Measurements from ENCODE around the gene NME7.

NME7 gene

GRCh38 chr1:169249611-169250010, 118.0 kb downstream of the NME7 start:
- Histone ChIP-seq H3K36me3 (ENCODE audit: control insufficient read depth in 1 of 2, insufficient read depth in 2 of 2, low read length in 2 of 2) (no peaks in the 10 kb centered on the region), H3K27me3 (ENCODE audit: control insufficient read depth in 1 of 2, insufficient read depth in 2 of 2, low read length in 2 of 2) (no peaks in the 10 kb centered on the region), H3K4me3 (ENCODE audit: low read depth in 1 of 2, low read length in 2 of 2) (no peak overlapping the region), H3K27ac (ENCODE audit: low read depth, low read length) (no peak overlapping the region), H3K4me1 (ENCODE audit: control insufficient read depth in 1 of 2, insufficient read depth in 2 of 2, low read length in 2 of 2) (no peaks in the 10 kb centered on the region), H3K9ac (ENCODE audit: low read depth in 1 of 2, low read length in 2 of 2) (no peak overlapping the region), H3K9me3 (ENCODE audit: control insufficient read depth in 1 of 2, low read length in 2 of 2) (no peaks in the 10 kb centered on the region)

DNA sequence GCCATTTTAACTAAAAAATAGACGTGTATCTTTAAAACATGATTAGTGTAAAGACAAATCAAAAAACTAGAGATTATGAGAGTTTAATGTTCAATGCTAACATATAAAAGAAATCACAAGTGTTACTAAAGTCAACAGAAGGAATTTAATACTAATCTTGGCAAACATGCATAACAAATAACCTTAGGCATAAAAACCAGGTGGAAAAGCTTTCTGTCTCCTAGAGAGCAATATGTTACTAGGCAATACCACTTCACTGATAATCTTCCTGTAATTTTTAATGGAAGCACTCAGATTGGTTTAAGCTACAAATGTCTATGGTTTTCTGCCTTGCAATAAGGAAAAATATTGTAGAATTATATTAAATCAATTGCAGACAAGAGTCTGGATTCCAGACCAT, 121.9 kb downstream of the NME7 start:
- Histone ChIP-seq H3K9me3 (ENCODE audit: control insufficient read depth in 1 of 2, low read length in 2 of 2) (no peaks in the 10 kb centered on the region), H3K4me3 (ENCODE audit: low read depth in 1 of 2, low read length in 2 of 2) (no peak overlapping the region), H3K4me1 (ENCODE audit: control insufficient read depth in 1 of 2, insufficient read depth in 2 of 2, low read length in 2 of 2) (peaks cover 0 to 2% of the 10 kb centered on the region in 2 donors), H3K27ac (ENCODE audit: low read depth, low read length) (no peak overlapping the region), H3K9ac (ENCODE audit: low read depth in 1 of 2, low read length in 2 of 2) (no peak overlapping the region), H3K36me3 (ENCODE audit: control insufficient read depth in 1 of 2, insufficient read depth in 2 of 2, low read length in 2 of 2) (no peaks in the 10 kb centered on the region), H3K27me3 (ENCODE audit: control insufficient read depth in 1 of 2, insufficient read depth in 2 of 2, low read length in 2 of 2) (no peaks in the 10 kb centered on the region)

- H3K4me3 ChIP-seq (ENCODE audit: low read depth in 1 of 2, low read length in 2 of 2), result no peak overlapping the region
- no peaks in the 10 kb centered on the region for H3K9me3 ChIP-seq (ENCODE audit: control insufficient read depth in 1 of 2, low read length in 2 of 2)
- H3K27me3 ChIP-seq (ENCODE audit: control insufficient read depth in 1 of 2, insufficient read depth in 2 of 2, low read length in 2 of 2), result no peaks in the 10 kb centered on the region
- peaks cover 0 to 3% of the 10 kb centered on the region in 2 donors for H3K4me1 ChIP-seq (ENCODE audit: control insufficient read depth in 1 of 2, insufficient read depth in 2 of 2, low read length in 2 of 2)
- no peak overlapping the region for H3K27ac ChIP-seq (ENCODE audit: low read depth, low read length)
- H3K9ac ChIP-seq (ENCODE audit: low read depth in 1 of 2, low read length in 2 of 2), result no peak overlapping the region
- H3K36me3 ChIP-seq (ENCODE audit: control insufficient read depth in 1 of 2, insufficient read depth in 2 of 2, low read length in 2 of 2), result no peaks in the 10 kb centered on the region
These were observed 127.0 kb downstream of the NME7 start for GRCh38 chr1:169240449-169241232.

DNA sequence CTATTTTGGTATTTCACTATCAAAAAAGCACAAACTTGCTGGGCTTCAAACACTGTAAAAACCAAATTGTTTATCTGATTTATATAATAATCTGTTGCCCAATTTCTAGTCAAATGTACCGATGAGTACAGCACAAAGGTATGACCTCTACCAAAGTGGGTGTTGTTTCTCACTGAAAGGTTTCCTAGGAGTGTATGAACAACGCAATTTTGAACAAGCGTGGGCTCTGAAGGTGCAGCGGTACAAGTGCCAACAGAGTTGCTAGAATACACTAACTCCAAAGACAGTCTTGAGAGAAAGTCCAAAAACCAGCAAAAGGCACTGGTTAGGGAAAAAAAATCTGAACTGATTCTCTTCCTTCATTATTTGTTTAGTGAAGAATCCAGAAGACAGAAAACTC, 130.7 kb downstream of the NME7 start:
- Histone ChIP-seq H3K9ac (ENCODE audit: low read depth in 1 of 2, low read length in 2 of 2) (no peak overlapping the region), H3K27me3 (ENCODE audit: control insufficient read depth in 1 of 2, insufficient read depth in 2 of 2, low read length in 2 of 2) (no peaks in the 10 kb centered on the region), H3K36me3 (ENCODE audit: control insufficient read depth in 1 of 2, insufficient read depth in 2 of 2, low read length in 2 of 2) (no peaks in the 10 kb centered on the region), H3K27ac (ENCODE audit: low read depth, low read length) (no peak overlapping the region), H3K9me3 (ENCODE audit: control insufficient read depth in 1 of 2, low read length in 2 of 2) (no peaks in the 10 kb centered on the region), H3K4me3 (ENCODE audit: low read depth in 1 of 2, low read length in 2 of 2) (no peak overlapping the region), H3K4me1 (ENCODE audit: control insufficient read depth in 1 of 2, insufficient read depth in 2 of 2, low read length in 2 of 2) (peaks cover 0 to 3% of the 10 kb centered on the region in 2 donors)

DNA sequence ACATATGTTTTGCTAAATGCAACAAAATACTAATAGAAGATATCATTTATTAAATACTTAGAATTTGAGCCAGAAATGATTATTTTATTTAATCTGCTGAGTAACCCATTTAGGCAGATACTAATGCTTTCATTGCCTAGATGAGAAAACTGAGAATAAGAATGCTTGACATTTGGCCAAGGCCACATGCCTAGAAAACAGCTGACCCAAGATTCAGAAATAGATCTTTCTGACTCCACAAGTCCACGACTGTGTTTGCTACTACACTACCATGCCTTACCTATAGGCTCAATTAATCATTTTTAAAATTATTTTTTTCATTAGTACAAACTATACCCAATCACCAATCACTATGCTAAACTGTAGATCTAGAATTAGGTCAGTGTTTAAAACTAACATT, 131.5 kb downstream of the NME7 start:
- Histone ChIP-seq H3K9ac (ENCODE audit: low read depth in 1 of 2, low read length in 2 of 2) (no peak overlapping the region), H3K9me3 (ENCODE audit: control insufficient read depth in 1 of 2, low read length in 2 of 2) (no peaks in the 10 kb centered on the region), H3K36me3 (ENCODE audit: control insufficient read depth in 1 of 2, insufficient read depth in 2 of 2, low read length in 2 of 2) (no peaks in the 10 kb centered on the region), H3K27ac (ENCODE audit: low read depth, low read length) (no peak overlapping the region), H3K4me3 (ENCODE audit: low read depth in 1 of 2, low read length in 2 of 2) (no peak overlapping the region), H3K27me3 (ENCODE audit: control insufficient read depth in 1 of 2, insufficient read depth in 2 of 2, low read length in 2 of 2) (no peaks in the 10 kb centered on the region), H3K4me1 (ENCODE audit: control insufficient read depth in 1 of 2, insufficient read depth in 2 of 2, low read length in 2 of 2) (peaks cover 0 to 3% of the 10 kb centered on the region in 2 donors)

- H3K4me1 ChIP-seq (ENCODE audit: control insufficient read depth in 1 of 2, insufficient read depth in 2 of 2, low read length in 2 of 2), result no peaks in the 10 kb centered on the region
- no peak overlapping the region for H3K4me3 ChIP-seq (ENCODE audit: low read depth in 1 of 2, low read length in 2 of 2)
- no peak overlapping the region for H3K9ac ChIP-seq (ENCODE audit: low read depth in 1 of 2, low read length in 2 of 2)
- no peaks in the 10 kb centered on the region for H3K36me3 ChIP-seq (ENCODE audit: control insufficient read depth in 1 of 2, insufficient read depth in 2 of 2, low read length in 2 of 2)
- no peaks in the 10 kb centered on the region for H3K27me3 ChIP-seq (ENCODE audit: control insufficient read depth in 1 of 2, insufficient read depth in 2 of 2, low read length in 2 of 2)
- H3K27ac ChIP-seq (ENCODE audit: low read depth, low read length), result no peak overlapping the region
- H3K9me3 ChIP-seq (ENCODE audit: control insufficient read depth in 1 of 2, low read length in 2 of 2), result no peaks in the 10 kb centered on the region
These were observed 132.0 kb downstream of the NME7 start for GRCh38 chr1:169235568-169235967.

GRCh38 chr1:169234780-169235179, 132.8 kb downstream of the NME7 start:
- H3K36me3 ChIP-seq (ENCODE audit: control insufficient read depth in 1 of 2, insufficient read depth in 2 of 2, low read length in 2 of 2), result no peaks in the 10 kb centered on the region
- H3K9ac ChIP-seq (ENCODE audit: low read depth in 1 of 2, low read length in 2 of 2), result no peak overlapping the region
- H3K27ac ChIP-seq (ENCODE audit: low read depth, low read length), result no peak overlapping the region
- H3K4me1 ChIP-seq (ENCODE audit: control insufficient read depth in 1 of 2, insufficient read depth in 2 of 2, low read length in 2 of 2), result no peaks in the 10 kb centered on the region
- no peaks in the 10 kb centered on the region for H3K27me3 ChIP-seq (ENCODE audit: control insufficient read depth in 1 of 2, insufficient read depth in 2 of 2, low read length in 2 of 2)
- no peaks in the 10 kb centered on the region for H3K9me3 ChIP-seq (ENCODE audit: control insufficient read depth in 1 of 2, low read length in 2 of 2)
- H3K4me3 ChIP-seq (ENCODE audit: low read depth in 1 of 2, low read length in 2 of 2), result no peak overlapping the region

DNA sequence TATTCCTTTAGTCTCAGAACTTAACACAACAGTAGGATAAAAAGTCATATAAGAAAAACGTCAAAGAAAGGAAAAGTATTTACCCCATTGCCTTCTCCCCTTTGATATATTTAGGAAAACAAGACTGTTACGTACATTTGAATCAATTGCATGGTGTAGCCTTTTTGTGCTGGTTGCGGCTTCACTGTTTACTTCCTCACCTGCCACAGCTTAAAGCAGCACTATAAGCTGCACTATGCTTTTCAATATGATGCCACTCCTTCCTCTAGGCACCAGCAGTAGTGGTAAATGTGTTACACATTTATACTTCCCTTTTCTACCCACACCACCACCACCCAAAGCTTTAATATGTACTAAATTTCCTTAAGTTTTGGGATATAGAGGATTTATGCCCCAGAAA, 150.0 kb downstream of the NME7 start:
- H3K4me3 ChIP-seq (ENCODE audit: low read depth in 1 of 2, low read length in 2 of 2), result no peak overlapping the region
- no peaks in the 10 kb centered on the region for H3K36me3 ChIP-seq (ENCODE audit: control insufficient read depth in 1 of 2, insufficient read depth in 2 of 2, low read length in 2 of 2)
- no peaks in the 10 kb centered on the region for H3K9me3 ChIP-seq (ENCODE audit: control insufficient read depth in 1 of 2, low read length in 2 of 2)
- H3K9ac ChIP-seq (ENCODE audit: low read depth in 1 of 2, low read length in 2 of 2), result no peak overlapping the region
- no peaks in the 10 kb centered on the region for H3K4me1 ChIP-seq (ENCODE audit: control insufficient read depth in 1 of 2, insufficient read depth in 2 of 2, low read length in 2 of 2)
- H3K27ac ChIP-seq (ENCODE audit: low read depth, low read length), result no peak overlapping the region
- H3K27me3 ChIP-seq (ENCODE audit: control insufficient read depth in 1 of 2, insufficient read depth in 2 of 2, low read length in 2 of 2), result no peaks in the 10 kb centered on the region

- no peaks in the 10 kb centered on the region for H3K4me1 ChIP-seq (ENCODE audit: control insufficient read depth in 1 of 2, insufficient read depth in 2 of 2, low read length in 2 of 2)
- H3K9ac ChIP-seq (ENCODE audit: low read depth in 1 of 2, low read length in 2 of 2), result no peak overlapping the region
- no peaks in the 10 kb centered on the region for H3K27me3 ChIP-seq (ENCODE audit: control insufficient read depth in 1 of 2, insufficient read depth in 2 of 2, low read length in 2 of 2)
- H3K36me3 ChIP-seq (ENCODE audit: control insufficient read depth in 1 of 2, insufficient read depth in 2 of 2, low read length in 2 of 2), result no peaks in the 10 kb centered on the region
- no peak overlapping the region for H3K27ac ChIP-seq (ENCODE audit: low read depth, low read length)
- no peaks in the 10 kb centered on the region for H3K9me3 ChIP-seq (ENCODE audit: control insufficient read depth in 1 of 2, low read length in 2 of 2)
- H3K4me3 ChIP-seq (ENCODE audit: low read depth in 1 of 2, low read length in 2 of 2), result no peak overlapping the region
These were observed 153.0 kb downstream of the NME7 start for GRCh38 chr1:169214598-169214997.

DNA sequence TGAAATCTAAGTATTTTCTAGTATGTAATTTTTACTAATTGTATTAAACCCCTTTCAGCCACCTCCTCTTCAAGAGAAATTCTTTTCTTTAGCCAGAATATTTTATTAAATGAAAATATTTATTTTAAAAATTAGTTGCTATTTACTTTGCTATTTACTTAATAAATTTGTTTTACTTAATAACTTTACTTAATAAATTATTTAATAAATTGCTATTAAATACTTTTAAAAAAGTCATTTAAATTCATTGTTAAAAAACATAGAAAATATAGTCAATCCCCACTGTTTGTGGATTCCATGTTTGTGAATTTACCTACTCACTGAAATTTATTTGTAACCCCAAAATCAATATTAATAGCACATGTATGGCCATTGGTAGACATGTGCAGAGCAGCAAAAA, 155.5 kb downstream of the NME7 start:
- Histone ChIP-seq H3K36me3 (ENCODE audit: control insufficient read depth in 1 of 2, insufficient read depth in 2 of 2, low read length in 2 of 2) (no peaks in the 10 kb centered on the region), H3K9me3 (ENCODE audit: control insufficient read depth in 1 of 2, low read length in 2 of 2) (no peaks in the 10 kb centered on the region), H3K27me3 (ENCODE audit: control insufficient read depth in 1 of 2, insufficient read depth in 2 of 2, low read length in 2 of 2) (no peaks in the 10 kb centered on the region), H3K9ac (ENCODE audit: low read depth in 1 of 2, low read length in 2 of 2) (no peak overlapping the region), H3K4me3 (ENCODE audit: low read depth in 1 of 2, low read length in 2 of 2) (no peak overlapping the region), H3K27ac (ENCODE audit: low read depth, low read length) (no peak overlapping the region), H3K4me1 (ENCODE audit: control insufficient read depth in 1 of 2, insufficient read depth in 2 of 2, low read length in 2 of 2) (no peaks in the 10 kb centered on the region)
